Femur (tissue), 1 donor: ENCODE measurements around the gene KIAA1614.

Experiments
- DNase-seq: peaks from one replicate; pipeline ENCODE4 v3.0.0-alpha.2; 2017

KIAA1614 gene

DNA sequence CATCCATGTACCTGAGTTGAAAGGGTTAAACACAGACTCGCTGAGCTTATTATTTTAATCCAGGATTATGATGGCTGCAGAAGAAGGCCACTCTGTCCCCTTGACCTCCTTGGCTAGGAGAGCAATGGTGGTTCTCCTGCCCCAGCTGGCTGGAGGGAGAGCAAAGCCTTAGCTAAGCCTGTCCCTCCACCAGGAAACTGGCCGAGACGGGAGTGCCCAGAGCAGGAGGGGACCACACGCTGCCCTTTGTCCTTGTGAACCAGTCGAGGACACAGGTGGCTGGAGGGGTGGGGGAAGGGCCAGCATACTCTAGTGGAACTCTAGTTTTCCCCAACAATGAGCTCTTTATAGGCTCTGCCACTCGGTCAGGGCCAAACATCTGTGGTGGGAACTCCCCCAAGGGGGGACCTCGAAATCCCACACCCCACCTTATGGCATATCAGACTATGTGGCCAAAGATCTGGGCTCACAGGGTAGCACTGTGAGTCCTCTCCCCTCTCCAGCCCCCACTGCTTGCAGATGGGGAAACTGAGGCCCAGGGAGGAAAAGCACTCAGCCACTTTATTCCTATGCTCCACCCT lies 12.9 kb downstream of the KIAA1614 start:
- peak; percentile 55 for DNase-seq

DNA sequence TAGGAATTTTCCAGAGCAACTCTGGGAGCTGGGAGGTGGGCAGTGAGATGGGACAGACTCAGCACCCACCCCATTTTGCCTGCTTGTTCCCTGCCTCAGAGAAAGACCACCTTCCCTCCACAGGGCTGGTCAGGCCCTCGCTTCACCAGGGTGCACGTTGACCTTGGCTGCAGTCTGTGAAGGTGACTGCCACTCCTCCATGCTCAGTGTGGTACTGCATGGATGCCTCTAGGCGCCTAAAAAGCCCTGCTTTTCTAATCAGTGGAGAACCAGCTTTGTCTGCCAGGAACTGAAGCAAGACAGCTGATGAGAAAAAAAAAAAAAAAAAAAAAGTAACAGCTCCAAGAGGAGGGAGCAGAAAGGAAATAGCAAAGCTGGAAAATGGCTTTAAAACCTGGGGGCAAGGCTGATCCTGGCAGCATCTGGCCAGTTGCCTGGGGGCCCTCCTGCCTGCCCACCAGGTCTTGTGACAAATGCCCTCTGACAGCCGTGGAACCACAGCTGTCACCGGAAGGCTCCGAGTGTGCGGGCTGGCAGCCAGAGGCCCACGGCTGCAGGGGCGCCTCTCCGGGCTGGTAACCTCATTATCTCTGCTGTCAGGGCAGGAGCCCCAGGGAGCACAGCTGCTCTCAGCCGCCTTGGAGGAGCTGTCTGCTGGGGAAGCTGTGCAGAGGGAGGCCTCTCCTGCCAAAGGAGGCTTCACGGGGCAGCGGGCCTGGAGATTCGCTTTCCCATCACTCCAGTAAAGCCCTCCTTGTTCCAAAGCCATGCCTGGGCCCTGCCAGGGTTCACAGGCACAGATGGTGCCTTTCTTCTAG lies 13.7 kb downstream of the KIAA1614 start:
- peak; percentile 94 for DNase-seq

- no peak for DNase-seq
These were observed 14.7 kb downstream of the KIAA1614 start for GRCh38 chr1:180927348-180927747.

DNA sequence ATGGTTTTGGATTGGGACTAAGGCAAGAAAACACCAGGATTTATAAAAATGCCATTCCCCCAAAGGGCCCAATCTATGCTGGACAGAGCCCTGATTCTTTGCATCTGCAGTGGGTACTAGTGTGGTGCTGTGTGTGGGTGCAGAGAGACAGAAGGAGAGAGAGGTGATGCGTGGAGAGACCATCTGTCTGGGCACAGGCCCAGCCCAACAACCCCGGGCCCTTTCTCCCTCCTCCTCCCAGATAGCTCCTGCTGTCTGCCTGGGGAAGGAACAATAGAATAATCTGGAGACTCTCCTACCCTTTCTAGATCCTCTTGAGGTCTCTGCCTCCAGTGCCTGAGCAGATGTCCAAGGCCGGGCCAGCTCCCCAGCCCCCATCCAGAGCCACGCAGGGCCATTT lies 15.1 kb downstream of the KIAA1614 start:
- no peak for DNase-seq

DNA sequence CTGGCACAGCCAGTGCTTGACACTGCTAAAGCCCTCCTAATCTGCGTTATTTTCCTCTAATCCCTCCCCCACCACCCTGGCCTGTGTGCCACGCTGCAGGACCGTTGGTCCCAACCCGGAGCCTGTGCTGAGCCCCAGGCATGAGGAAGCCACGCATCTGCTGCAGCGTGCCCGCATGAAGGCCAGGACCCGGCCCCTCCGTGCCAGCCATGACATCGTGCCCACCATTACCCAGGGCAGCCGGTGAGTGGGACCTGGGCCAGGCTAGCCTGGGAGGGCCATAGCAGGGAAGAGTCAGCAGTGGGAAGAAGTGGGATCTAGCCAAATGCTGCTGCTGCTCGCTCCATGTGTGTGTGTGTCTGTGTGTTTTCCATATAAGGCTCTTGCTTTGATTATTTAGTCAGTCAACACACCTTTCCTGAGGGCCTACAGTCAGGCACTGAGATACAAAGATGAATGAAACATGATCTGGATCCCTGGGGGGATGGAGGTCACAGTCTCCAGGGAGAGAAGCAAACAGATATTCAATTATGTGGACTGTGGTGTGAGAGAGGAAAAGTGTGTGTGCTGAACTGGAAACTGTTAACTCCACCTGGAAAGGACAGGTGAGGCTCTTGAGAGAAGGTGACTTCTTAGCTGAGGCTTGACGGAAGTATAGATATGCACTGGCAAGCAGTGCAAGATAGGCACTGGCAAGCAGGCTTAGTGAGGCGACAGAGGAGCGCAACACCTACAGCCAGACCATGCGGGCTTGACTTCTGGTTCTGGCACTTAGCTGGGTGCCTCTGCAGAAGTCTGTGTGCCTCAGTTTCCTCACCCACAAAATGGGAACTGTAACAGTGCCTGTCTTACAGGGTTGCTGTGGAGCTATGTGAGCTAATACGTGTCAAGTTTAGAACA lies 15.9 kb downstream of the KIAA1614 start:
- no peak for DNase-seq

- no peak for DNase-seq
These were observed 16.7 kb downstream of the KIAA1614 start for GRCh38 chr1:180929389-180929788.

DNA sequence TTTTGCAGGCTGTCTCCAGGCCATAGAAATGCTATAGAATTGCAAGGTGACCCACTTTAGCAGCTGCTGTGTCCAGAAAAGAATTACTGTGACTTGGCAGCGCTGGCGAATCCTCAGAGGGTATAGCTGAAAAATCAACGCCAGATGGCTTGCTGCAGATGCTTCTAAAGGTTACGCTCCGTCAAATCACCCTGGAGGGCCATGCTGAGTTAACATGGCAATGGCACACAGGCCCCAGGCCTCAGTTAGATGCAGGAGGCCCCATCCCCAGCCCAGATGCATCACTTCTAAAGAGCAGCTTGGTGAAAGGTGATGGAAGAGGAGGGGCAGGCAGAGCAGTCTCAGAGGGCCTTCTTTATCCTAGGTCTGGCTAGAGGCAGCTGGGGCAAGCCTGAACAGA lies 18.0 kb downstream of the KIAA1614 start:
- DNase-seq: no peak

DNA sequence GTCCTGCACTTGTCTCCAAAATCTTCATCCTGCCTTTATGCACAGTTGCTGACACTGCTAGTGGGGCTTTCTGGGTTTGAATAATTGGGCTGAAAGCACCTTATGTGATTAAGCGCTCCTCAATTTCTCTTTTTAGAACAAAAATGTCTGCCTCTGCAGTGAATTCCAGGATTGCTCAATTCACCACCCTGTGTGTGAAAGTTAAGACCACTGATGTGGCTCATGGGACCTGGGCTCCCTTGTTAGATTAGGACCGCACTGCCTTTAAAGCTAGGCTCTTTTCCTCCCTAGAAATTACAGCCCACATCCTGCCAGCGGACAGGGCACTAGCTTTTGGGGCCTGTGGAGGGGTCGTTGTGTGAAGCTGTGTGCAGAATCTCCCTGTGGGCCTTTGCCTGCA lies 18.8 kb downstream of the KIAA1614 start:
- DNase-seq: no peak

GRCh38 chr1:180932378-180932777 lies 19.7 kb downstream of the KIAA1614 start:
- no peak for DNase-seq

GRCh38 chr1:180933141-180933540 lies 20.4 kb downstream of the KIAA1614 start:
- DNase-seq: no peak

DNA sequence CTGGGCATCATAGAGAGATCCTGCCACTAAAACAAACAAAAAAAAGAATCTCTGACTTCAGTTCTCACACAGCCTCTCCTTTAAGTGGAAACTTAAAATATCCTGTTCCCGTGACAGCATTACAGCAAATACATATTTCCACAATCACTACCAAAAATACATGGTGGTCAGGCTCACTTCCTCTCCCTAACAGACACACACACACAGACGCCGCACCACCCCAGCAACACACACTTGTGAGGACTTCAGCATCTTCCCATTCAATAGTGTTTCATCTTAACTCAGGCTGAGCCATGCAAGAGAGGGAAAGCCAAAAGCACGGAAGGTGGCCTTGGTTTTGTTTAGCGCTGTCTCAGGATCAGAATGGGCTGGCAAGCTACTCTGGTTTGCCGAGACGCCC lies 21.9 kb downstream of the KIAA1614 start:
- DNase-seq: no peak

- no peak for DNase-seq
These were observed 22.8 kb downstream of the KIAA1614 start for GRCh38 chr1:180935326-180936109.

- no peak for DNase-seq
These were observed 23.7 kb downstream of the KIAA1614 start for GRCh38 chr1:180936110-180937011.

- no peak for DNase-seq
These were observed 24.3 kb downstream of the KIAA1614 start for GRCh38 chr1:180937012-180937372.

DNA sequence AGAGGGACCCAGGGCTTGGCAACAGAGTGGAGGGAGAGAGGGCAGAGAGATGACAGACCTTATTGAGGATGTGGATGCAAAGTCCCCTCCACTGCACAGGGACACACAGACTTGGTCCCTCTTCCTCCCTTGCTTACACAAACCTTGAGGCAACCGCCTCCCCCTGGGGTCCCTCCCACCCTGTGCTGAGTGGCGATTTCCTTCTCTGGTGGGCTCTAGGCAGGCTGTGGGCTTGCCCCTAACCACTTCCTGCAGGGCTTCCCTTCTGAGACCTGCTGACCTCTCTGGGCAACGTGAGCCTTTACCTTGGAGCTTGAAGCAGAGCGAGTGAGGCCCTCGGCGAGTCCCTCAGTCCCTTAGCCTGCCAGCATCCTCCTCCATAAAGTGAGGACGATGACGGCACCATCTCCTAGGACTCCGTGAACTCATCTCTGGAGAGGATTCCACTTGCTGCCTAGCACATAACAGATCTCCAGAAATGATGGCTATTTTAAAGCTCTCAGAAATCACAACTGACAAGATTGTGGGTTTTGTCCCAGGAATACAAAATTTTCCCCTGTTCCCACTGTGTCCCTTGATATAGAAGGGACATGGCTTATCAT lies 25.0 kb downstream of the KIAA1614 start:
- no peak for DNase-seq

GRCh38 chr1:180939073-180939710 lies 26.5 kb downstream of the KIAA1614 start:
- no peak for DNase-seq

DNA sequence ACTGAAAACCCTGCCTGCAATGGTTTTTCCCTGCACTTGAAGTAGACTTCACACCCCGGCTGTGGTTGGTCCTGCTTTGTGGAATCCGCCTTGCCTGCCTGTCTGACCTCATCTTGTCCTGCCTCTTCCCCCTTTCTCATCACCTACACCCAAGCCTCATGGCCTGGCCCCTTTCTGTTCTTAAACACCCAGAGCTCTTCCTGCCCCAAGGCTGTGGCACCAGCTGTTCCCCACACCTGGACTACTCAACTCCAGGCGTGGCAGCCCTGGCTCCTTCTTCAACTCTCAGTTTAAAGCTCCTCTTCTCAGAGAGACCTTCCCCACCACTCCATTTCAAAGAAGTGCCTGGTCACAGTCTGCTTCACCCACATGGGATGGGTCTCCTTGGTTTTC lies 27.0 kb downstream of the KIAA1614 start:
- DNase-seq: no peak

DNA sequence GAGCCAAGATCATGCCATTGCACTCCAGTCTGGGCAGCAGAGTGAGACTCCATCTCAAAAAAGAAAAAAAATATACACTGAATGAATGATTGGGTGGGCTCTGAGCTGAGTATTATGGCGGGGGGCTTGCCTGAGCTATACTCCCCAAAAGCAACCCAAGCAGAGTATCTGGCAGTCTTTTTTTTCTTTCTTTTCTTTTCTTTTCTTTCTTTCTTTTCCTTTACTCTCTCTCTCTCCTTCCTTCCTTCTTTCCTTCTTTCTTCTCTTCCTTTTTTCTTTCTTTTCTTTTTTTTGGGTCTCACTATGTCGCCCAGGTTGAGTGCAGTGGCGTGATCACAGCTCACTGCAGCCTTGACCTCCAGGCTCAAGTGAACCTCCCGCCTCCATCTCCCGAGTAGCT lies 27.7 kb downstream of the KIAA1614 start:
- no peak for DNase-seq

DNA sequence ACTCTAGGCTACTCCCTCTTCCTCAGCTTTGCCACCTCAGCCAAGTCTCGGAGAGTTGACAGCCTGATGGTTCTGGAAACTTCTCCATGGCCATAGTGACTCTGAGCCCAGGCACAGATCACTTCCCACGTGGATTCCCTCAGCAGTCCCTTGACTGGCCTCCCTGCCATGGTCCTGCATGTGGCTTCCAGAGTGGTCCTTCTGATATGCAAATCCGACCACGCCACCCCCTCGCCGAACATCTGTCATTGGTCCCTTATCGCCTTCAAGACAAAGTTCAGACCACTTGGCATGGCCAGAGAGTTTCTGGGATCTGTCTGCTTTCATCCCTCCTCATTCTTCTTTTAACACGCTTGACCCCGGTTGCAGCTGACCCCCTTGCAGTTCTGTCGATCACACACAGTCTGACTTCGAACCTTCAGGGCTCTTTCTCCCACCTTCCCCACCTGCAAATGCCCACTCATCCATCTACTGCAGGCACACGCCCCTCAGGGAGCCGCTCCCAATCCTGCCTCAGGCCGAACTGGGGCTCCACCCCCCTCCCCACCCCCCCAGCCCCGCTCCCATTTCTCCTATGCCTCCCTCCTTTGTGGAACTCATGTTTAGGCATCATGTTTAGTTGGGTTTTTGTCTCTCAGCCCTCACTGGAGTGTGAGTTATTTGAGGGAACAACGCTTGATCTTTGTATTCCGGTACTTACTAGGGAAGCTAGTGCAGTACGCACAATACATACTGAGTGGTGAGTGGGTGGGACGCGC lies 29.0 kb downstream of the KIAA1614 start:
- no peak for DNase-seq

DNA sequence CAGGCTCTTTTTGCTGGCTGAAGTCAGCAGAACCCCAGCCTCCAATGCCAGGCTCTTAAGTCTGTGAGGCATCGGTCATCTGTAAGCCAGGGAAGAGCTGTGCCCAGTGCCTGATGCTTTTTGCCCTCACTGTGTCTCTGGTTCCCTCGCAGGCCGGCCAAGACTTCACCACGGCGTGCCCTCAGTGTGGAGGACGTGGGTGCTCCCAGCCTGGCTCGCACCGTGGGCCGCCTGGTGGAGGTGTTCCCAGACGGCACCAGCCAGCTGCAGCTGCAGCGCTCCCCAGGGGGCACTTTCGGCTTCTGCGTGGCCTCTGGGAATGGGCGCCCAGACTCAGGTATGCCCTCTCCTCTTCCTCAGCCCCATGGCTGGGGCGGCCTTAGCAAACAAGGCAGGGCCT lies 32.5 kb downstream of the KIAA1614 start:
- DNase-seq: no peak
